Measurements from ENCODE around the gene ENTR1.

ENTR1 gene

DNA sequence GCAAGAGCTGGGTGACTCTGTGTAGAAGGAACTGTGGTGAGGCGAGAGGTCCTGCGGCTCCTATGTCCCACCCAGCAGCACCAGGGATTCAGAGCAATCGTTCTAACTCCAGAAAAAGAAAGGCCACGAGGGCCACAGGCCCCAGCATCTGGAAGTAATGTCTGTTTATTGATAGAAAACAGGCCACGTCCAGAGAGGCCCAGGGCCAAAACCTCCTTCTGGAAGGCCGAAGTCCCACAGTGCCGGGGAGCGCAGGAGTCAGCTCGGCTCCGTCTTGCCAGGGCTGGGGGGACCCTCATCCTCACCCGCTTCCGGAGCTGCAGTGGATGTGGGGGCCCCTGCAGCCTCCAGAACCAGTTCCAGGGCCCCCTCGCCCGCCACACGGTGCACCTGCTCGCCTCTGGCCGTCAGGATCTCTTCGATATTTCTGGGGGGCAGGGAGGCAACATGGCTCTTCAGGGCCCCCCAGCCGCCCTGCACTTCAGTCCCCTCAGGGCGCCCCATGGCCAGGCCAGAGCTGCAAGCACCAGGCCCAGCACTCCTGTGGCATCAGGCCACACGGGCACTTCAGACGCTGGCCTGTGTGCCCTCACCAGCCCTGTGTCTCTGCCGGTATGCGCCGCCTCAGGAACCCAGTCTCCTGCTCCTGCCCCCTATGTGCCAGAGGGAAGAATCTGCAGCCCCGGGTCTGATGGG is 48.5 kb downstream of the ENTR1 start:
- peak; percentile 43 for DNase-seq (ENCODE audit: low read depth)

- peak; percentile 80 for DNase-seq (ENCODE audit: low read depth)
Measured at GRCh38 chr9:136361047-136361753, 49.2 kb downstream of the ENTR1 start.

GRCh38 chr9:136359774-136360718 is 50.4 kb downstream of the ENTR1 start:
- DNase-seq (ENCODE audit: low read depth), result no peak

DNA sequence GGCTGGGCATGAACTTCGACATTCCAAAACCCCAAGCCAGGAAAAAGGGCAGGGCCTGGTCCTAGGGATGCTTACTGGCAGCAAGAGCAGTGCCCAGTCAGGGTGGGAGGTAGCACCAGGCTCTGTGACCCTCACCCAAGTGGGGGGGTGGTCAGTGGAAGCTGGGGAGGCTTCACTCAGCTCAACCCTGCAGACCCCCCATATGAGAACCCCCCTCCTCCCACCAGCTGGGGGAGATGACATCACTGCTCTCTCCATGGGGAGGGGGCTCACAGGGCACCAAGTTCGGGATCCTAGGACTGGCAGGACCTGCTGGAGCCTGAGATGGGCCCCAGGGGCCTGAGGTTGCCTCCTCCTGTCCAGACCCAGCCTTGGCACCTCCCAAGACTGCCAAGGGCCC is 51.5 kb downstream of the ENTR1 start:
- no peak for DNase-seq (ENCODE audit: low read depth)

GRCh38 chr9:136358016-136358415 is 52.4 kb downstream of the ENTR1 start:
- DNase-seq (ENCODE audit: low read depth), result no peak

DNA sequence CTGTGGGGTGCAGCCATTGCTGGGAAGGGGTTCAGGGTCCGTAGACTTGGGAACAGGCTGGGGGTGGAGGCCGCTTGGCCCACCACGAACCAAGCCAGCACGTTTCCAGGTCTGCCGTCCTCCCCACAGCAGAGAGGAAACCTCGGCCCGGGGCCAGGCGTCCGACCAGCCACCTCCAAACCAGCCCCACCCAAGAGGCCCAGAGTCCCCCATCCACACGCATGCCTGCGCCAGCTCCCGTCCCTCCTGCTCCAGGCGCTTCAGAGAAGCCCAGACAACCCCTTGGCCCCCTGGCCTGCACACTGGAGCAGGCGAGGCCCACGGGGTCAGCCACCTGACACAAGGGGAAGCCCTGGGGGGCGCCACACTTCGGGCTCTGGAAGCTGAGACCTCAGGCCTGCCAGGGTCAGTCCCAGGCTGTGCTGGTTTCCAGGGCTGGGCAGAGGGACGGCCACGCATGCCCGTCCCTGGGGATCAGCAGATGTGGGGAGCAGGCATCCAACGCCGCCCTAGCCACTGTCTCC is 53.1 kb downstream of the ENTR1 start:
- DNase-seq (ENCODE audit: low read depth), result no peak

- no peak for DNase-seq (ENCODE audit: low read depth)
Measured at GRCh38 chr9:136355616-136356557, 54.5 kb downstream of the ENTR1 start.

- DNase-seq (ENCODE audit: low read depth), result peak; percentile 77
Measured at GRCh38 chr9:136354592-136355085, 55.8 kb downstream of the ENTR1 start.

GRCh38 chr9:136353757-136354488 is 56.5 kb downstream of the ENTR1 start:
- DNase-seq (ENCODE audit: low read depth), result no peak

GRCh38 chr9:136353088-136353487 is 57.3 kb downstream of the ENTR1 start:
- no peak for DNase-seq (ENCODE audit: low read depth)

- no peak for DNase-seq (ENCODE audit: low read depth)
Measured at GRCh38 chr9:136352682-136353081, 57.7 kb downstream of the ENTR1 start.

Measured in EH (cell line).